Peyer's patch (tissue), 4 donors: Measurements from ENCODE around the gene ATG10.

ENCODE experiments used
- POLR2A ChIP-seq, 2 donors: fragments of 450-650 bp; IDR thresholded peaks; one replicate each; pipeline ENCODE4 v1.5.1; 2017; ENCODE audit warnings: antibody characterized with exemption in 2 of 2, mild to moderate bottlenecking in 2 of 2, moderate library complexity in 2 of 2
- TF ChIP-seq, protein P1 (sequence below), 6 experiments: fragments of 450-650 bp in 4 of 6; fragments of 200-600 bp in 2 of 6; sonication (generic) in 1 of 6; IDR thresholded peaks; one replicate each; pipeline ENCODE4 v1.5.1; 2017 to 2019; ENCODE audit warnings: antibody characterized with exemption in 6 of 6, mild to moderate bottlenecking in 3 of 6, moderate library complexity in 1 of 6

DNA sequence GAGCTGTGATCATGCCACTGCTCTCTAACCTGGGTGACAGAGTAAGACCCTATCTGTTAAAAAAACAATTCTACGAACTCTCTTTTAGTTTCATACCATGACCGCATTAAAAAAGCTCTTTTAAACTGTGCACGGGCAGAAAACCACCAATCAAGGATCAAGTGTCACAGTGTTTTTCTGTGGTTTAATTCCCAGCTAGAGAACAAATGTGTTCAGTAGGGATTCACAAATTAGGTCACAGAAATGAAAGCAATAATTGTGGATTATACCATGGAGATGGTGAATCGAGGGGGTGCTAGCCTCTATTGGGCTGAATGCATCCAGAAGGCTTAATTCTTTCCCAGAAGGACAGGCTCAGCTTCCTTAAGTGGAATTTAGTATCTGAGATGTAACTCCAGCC is 79.1 kb downstream of the ATG10 start:
- TF ChIP-seq, protein P1, sequence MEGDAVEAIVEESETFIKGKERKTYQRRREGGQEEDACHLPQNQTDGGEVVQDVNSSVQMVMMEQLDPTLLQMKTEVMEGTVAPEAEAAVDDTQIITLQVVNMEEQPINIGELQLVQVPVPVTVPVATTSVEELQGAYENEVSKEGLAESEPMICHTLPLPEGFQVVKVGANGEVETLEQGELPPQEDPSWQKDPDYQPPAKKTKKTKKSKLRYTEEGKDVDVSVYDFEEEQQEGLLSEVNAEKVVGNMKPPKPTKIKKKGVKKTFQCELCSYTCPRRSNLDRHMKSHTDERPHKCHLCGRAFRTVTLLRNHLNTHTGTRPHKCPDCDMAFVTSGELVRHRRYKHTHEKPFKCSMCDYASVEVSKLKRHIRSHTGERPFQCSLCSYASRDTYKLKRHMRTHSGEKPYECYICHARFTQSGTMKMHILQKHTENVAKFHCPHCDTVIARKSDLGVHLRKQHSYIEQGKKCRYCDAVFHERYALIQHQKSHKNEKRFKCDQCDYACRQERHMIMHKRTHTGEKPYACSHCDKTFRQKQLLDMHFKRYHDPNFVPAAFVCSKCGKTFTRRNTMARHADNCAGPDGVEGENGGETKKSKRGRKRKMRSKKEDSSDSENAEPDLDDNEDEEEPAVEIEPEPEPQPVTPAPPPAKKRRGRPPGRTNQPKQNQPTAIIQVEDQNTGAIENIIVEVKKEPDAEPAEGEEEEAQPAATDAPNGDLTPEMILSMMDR (IDR thresholded peaks at IDR 0.05) = no peak
- no peak for TF ChIP-seq POLR2A (IDR thresholded peaks at IDR 0.05)
